NCI-H1930 (cell line): Measurements from ENCODE around the gene AR.
"Not testable (repeated sequence)": the region's sequence is repeated elsewhere in the genome, so short reads cannot be mapped to it uniquely, and the experiment has no call there.

Experiments
- DNase-seq, 2 experiments: peaks; one replicate each; lab custom pipeline; 2025; lab: John Stamatoyannopoulos, UW

The AR gene

GRCh38 chrX:67568769-67569168 is 24.9 kb downstream of the AR start:
- no peak for DNase-seq

DNA sequence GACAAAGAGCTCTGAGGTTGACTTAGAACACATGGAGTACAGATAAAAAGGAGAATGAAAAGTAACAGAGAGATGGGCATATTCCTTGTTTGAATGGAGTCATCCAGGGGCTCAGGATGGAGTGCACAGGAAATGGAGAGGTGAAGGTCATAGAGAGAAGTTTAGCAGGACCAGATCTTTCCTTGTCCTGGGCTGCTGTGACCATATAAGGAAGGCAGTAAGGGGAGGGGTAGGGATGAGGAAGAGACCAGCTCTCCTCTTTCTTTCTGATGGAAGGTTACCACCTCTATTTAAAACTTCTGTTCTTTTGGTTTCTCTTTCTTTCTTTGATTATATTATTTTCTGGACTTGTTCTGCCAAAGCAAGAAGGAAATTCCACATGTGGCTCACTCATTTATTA is 27.0 kb downstream of the AR start:
- DNase-seq, result no peak

DNA sequence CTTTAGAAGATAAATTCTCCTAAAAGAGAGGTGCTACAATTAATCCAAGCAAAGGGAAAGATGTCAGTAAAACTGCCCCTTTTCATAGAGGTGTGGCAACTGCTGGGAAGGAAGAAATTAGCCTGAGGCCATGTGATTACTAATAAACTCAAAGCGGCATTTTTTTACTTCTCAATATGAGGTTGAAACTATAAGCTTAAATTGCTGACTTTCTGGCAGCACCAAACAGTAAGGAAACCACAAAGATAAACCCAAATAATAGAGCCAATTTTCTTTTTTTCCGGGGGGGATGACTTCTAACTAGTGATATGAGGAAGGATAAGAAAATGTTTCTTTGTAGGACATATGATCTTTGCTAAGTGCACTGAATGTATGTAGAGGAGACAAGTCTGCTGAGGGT is 30.9 kb downstream of the AR start:
- DNase-seq, result no peak

- no peak for DNase-seq
These were observed 38.6 kb downstream of the AR start for GRCh38 chrX:67582436-67582835.

GRCh38 chrX:67583171-67583570 is 39.4 kb downstream of the AR start:
- DNase-seq, result no peak

GRCh38 chrX:67585401-67585800 is 41.6 kb downstream of the AR start:
- no peak for DNase-seq

GRCh38 chrX:67587946-67588624 is 44.3 kb downstream of the AR start:
- no peak for DNase-seq

DNA sequence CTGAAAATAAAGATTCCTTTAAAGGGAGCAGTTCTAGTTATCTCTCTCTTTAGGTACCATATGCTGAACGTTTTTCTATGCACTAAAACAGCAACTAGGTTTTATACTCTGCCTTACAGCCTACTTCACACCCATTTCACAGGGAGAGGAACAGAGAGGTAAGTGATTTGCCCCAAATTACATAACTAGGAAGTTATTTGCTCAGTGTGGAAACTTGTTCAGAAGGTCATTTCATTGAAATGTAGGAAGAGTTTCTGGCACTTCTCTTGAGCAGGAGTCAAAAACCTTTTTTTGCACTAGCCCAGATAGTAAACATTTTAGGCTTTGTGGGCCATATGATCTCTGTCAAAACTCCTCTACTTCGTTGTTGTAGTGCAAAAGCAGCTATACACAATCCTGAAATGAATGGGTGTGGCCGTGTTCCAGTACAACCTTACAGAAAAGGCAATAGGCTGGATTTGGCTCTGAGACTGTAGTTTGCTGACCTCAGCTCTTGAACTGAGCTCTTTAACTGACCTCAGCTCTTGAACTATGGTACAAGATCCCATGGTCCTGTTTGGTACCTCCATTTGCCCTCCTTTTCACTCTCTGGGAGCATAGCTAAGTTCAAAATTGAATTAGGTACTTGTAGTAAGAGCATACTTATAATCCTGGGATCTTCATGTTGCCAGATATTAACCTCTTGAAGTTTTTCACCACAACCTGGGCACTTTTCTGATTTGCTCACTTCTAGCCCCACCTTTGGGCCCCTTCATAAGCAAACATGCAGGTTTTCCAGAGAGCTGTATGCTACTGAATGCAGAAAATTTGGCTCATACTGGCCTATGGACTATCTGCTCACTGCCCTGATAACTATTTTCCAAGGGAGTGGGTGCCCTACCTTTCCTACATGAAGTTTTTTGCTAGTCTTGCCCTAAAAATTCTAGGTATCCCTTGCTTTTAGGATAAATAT is 53.3 kb downstream of the AR start:
- DNase-seq, result no peak

DNA sequence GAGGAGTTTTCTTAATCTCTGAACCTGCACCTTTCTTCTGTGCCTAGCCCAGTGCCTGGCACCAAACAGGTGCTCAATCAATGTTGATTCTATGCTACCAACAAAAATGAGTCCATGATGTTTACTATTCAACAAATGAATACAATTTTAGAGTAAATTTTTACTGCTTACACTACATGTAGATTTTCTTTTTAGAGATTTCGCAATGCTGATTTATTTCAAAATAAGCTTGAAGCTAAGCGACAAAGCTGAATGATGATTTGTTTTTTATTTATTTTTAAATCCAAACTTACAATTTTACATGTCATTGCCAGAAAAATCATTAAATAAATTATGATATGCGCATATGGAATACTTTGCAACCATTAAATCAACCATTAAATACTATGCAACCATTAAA is 55.7 kb downstream of the AR start:
- DNase-seq, result no peak

DNA sequence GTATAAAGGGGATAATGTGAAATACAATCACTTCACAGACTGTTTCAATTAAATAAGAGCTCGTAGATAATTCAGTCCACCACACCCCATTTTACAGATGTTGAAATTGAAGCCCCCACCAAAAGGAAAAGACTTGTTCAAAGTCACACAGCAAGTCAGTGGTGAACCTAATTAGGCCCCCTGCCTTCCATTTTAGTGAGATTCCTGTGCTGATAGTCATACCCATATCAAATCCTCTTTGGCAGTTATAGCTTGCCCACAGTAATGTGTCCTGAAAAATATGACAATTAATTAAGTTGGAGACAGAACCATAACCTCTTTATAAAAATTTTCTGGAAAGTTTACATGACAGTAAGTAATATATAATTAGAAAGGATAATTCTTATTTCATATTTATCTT is 58.0 kb downstream of the AR start:
- DNase-seq, result no peak

DNA sequence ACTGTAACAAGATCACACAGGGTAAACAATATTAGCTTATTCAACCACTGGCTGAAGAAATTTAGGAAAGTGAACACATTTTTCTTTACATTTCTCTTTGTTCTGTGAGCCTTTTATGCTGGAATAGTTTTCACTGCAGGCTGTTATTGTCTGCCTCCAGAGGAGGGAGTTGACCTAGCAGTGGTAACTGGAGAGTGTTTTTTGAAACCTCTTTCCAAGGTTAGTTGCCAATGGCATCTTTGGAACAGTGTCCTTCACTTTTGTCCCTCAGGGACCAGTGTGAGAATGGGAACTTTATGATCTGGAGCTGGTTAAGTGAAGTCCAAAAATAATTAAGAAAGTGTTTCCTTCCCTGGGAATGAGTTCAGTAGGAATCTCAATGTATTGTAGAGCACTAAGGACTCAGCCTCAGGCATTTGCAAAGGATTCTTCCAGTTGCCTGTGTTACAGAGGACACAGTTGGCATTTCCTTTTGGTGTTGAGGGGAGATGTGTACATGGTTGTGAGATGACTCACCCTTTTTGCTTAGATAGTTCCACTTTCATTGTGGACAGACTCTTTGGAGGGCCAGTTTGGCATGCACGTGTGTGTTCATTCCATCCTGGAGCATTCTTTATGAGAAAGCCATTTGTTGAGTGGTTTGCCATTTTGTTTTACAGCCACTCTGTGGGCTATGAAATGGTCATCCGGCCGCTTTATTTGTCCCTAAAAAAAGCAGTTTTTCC is 61.3 kb downstream of the AR start:
- no peak for DNase-seq

- DNase-seq, result no peak
These were observed 63.6 kb downstream of the AR start for GRCh38 chrX:67607466-67607865.

- no peak for DNase-seq
These were observed 66.5 kb downstream of the AR start for GRCh38 chrX:67610282-67610681.

DNA sequence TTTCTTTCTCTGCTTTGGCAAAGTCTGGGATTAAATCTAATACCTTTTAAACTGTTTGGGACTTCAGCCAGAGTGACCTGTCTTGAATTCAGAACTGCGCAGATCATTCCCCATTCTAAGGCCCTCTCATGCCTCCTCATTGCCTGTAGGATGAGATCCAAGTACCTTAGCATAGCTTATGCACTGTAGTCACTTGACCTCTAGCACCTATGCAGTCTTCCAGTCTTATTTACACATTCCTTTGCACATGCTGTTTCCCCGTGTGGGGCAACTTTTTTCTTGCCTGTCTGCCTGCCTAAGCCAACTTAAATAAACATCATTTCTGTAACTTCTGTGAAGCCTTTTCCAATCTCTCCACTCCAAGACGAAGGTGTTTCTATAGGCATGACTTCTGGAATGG is 68.4 kb downstream of the AR start:
- no peak for DNase-seq

DNA sequence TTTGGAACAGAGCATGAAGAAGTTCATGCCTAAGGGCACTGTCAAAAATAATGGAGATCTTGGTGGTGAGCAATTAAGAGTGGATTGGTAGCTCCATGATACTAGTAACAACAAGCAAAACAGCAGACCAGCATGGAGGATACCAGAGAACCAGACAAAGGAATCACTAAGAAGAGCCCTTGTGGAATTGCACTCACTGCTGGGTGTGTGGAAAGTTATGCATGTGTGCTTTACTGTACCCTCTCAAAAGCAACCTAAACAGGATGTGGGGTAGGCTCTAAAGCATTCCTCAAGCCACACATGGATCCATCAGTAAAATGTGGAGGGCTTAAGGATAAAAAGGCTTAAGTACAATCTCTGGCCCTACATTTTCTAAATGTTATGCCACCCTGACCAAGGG is 69.5 kb downstream of the AR start:
- no peak for DNase-seq

- DNase-seq, result no peak
These were observed 70.2 kb downstream of the AR start for GRCh38 chrX:67613996-67614395.

DNA sequence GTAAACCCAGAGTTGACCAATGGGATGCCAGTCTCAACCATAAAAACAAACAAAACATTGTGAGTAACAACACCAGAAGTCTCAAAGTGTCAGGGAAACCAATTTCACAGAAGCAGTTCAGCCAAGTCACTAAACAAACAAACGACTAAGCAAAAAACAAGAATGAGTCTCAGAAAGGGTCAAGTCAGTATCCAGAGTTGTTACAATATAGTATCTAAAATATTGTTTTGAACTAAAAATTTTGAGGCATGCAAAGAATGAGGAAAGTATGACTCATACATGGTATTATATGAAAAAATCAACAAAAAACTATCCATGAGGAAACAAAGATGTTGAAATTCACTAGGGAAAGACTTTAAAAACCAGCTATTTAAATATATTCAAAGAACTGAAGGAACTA is 70.6 kb downstream of the AR start:
- no peak for DNase-seq

DNA sequence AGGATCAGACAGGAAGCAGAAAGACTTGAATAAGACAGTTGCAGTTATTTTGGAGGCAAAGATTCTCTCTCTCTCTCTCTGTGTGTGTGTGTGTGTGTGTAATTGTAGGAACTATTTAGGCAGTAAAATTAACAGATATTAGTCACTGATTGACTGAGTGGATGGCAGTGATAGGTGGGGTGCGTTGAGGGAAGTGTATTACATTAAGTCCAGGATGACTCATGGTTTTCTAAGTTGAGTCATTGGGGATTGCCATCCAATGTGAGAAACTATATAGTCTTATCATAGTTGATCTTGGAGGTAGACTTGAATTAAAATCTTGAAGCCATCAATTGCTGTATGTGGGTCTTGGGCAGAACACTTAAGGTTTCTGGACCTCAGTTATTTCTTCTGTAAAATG is 75.4 kb downstream of the AR start:
- DNase-seq, result no peak

DNA sequence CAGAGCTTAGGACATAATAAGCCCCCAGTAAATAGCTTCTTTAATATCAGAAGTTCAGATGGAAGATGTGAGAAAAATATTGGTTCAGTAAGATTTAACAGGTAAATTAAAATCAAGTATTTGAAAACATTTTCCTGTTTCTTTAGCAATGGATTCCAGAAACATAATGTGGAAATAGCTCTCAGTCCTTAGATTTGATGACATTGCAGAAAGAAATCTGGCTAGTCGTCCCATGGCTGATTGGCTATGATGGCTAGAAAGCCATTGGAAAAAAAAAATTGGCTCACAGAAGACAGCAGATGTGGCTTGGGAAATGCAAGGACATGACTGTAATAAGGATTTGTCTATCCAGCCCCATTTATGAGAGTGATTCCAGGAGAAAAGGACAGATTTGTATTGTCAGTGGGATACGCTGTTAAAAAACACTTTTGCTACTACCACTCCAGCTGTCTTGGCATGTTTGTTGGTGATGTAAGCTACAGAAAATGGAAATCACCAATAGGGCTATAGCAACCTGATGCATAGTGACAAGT is 78.3 kb downstream of the AR start:
- DNase-seq, result no peak

DNA sequence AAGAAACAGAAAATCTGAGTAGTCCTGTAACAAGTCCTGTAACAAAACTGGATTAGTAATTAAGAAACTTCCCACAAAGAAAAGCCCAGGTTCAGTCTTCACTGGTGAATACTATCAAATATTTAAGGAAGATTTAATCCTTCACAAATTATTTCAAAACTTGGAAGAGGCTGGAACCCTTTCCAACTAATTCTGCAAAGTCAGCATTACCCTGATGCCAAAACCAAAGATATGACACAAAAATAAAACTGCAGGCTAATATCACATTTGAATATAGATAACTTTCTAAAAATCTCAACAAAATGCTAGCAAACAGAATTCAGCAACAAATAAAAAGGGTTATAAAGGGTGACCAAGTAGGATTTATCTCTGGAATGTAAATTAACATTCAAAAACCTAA is 80.5 kb downstream of the AR start:
- no peak for DNase-seq

- no peak for DNase-seq
These were observed 91.6 kb downstream of the AR start for GRCh38 chrX:67635424-67635823.

GRCh38 chrX:67636532-67636931 is 92.7 kb downstream of the AR start:
- DNase-seq, result no peak

DNA sequence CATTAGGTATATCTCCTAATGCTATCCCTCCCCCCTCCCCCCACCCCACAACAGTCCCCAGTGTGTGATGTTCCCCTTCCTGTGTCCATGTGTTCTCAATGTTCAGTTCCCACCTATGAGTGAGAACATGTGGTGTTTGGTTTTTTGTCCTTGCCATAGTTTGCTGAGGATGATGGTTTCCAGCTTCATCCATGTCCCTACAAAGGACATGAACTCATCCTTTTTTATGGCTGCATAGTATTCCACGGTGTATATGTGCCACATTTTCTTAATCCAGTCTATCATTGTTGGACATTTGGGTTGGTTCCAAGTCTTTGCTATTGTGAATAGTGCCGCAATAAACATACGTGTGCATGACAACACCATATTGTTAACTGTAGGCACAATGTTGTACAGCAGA is 93.5 kb downstream of the AR start:
- DNase-seq, result not testable (repeated sequence)
